Nephron (organoid): ENCODE results near the gene SPATA2L.

ENCODE experiments used
- H3K27ac Mint-ChIP-seq, 3 experiments: 2 replicates each; pipeline ENCODE4 v1.8.0; 2020; ENCODE audit warnings: mixed read lengths in 3 of 3, mild to moderate bottlenecking in 2 of 3, moderate library complexity in 1 of 3
- H3K27me3 Mint-ChIP-seq: 2 replicates; pipeline ENCODE4 v1.8.0; 2021; ENCODE audit warnings: low read depth, mild to moderate bottlenecking, moderate library complexity, mixed read lengths
- H3K36me3 Mint-ChIP-seq: 2 replicates; pipeline ENCODE4 v1.8.0; 2020; ENCODE audit warnings: low read depth, mixed read lengths
- H3K4me1 Mint-ChIP-seq: 2 replicates; pipeline ENCODE4 v1.8.0; 2020; ENCODE audit warnings: mixed read lengths
- H3K4me3 Mint-ChIP-seq, 3 experiments: 2 replicates each; pipeline ENCODE4 v1.8.0; 2020; ENCODE audit warnings: mild to moderate bottlenecking in 3 of 3, mixed read lengths in 3 of 3, moderate library complexity in 2 of 3
- H3K9me3 Mint-ChIP-seq: 2 replicates; pipeline ENCODE4 v1.8.0; 2020; ENCODE audit warnings: mixed read lengths
- CTCF ChIP-seq, 3 experiments: fragments of 200-600 bp; sonication (generic); IDR thresholded peaks; one replicate each; pipeline ENCODE4 v1.5.0; 2021; ENCODE audit warnings: antibody characterized with exemption in 3 of 3; ENCODE audit not compliant: unreplicated experiment in 3 of 3

The SPATA2L gene

GRCh38 chr16:89689142-89689541, 12.4 kb downstream of the SPATA2L start:
- H3K4me3 Mint-ChIP-seq, result no peak overlapping the region
- H3K27me3 Mint-ChIP-seq, result no peaks in the 10 kb centered on the region
- no peak for TF ChIP-seq CTCF (IDR thresholded peaks at IDR 0.05; ENCODE audit: unreplicated experiment in 3 of 3)
- H3K9me3 Mint-ChIP-seq, result peaks cover 9% of the 10 kb centered on the region
- H3K36me3 Mint-ChIP-seq, result peaks cover 44% of the 10 kb centered on the region
- H3K4me1 Mint-ChIP-seq, result peaks cover 7% of the 10 kb centered on the region
- no peak overlapping the region for H3K27ac Mint-ChIP-seq

DNA sequence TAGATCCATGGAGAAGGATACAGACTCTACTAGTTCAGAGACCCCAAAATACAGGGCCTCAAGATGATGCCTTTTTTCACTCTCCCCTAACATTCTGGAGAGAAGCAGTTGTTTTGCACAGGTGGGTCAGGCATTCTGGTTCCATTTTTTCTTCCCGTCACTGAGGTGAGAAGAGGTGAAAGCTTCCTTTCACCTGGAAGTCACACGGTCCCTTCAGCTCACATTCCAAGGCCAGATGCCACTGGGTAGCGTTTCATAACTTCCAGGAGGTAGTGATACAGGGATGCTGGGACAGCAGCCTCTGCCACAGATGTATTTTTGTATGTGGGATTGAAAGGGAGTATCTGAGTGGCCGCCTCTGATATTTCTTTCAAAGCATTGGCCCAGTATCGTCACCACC, 13.1 kb downstream of the SPATA2L start:
- no peaks in the 10 kb centered on the region for H3K27me3 Mint-ChIP-seq
- H3K9me3 Mint-ChIP-seq, result peaks cover 9% of the 10 kb centered on the region
- peaks cover 7% of the 10 kb centered on the region for H3K4me1 Mint-ChIP-seq
- peak overlapping the region; percentile 85 to 91 (median 91) for H3K4me3 Mint-ChIP-seq
- H3K27ac Mint-ChIP-seq, result peak overlapping the region in 2 of 3 experiments; percentile 46 to 57
- no peak for TF ChIP-seq CTCF (IDR thresholded peaks at IDR 0.05; ENCODE audit: unreplicated experiment in 3 of 3)
- H3K36me3 Mint-ChIP-seq, result peaks cover 47% of the 10 kb centered on the region

DNA sequence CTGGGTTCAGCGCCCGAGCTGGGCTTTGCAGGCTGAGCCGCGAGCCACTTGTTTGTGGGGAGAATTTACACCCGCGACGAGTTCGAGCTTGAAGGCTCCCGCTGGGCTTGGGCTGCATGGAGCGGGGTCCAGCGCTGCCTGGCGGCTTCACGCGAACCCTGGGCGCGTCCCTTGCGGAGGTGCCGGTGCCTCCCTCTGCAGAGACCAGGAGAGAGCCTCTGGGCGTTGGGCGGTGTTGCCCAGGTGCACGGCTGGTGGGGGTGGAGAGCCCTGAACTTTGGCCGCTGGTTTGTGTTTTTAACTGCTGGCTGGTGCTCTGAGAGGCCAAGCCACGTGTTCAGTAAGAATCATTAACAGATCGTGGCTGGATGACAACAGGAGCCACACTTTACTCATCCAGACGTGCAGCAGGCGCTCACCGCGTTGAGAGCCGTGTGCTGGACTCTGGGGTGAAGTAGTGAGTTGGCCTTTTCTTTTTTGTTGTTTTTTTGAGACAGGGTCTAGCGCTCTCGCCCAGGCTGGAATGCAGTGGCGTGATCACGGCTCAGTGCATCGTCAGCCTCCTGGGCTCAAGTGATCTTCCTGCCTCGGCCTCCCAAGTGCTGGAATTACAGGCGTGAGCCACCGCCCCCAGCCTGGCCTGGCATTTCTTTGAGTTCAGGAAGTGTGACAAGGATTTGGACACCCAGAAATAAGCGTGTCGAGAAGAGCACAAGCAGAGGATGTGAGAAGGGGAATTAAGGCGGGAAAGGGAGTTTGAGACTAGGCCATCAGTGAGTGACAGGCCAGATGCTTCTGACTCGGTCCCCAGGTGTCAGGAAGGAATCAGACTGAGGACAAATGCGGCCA, 14.2 kb downstream of the SPATA2L start:
- Mint-ChIP-seq H3K4me3 (peak overlapping the region; percentile 85 to 91 (median 91)), H3K9me3 (peaks cover 10% of the 10 kb centered on the region), H3K27me3 (no peaks in the 10 kb centered on the region), H3K36me3 (peaks cover 55% of the 10 kb centered on the region), H3K4me1 (peaks cover 7% of the 10 kb centered on the region), H3K27ac (peak overlapping the region; percentile 92 to 97 (median 95))
- TF ChIP-seq CTCF (IDR thresholded peaks at IDR 0.05; ENCODE audit: unreplicated experiment in 3 of 3), result no peak

DNA sequence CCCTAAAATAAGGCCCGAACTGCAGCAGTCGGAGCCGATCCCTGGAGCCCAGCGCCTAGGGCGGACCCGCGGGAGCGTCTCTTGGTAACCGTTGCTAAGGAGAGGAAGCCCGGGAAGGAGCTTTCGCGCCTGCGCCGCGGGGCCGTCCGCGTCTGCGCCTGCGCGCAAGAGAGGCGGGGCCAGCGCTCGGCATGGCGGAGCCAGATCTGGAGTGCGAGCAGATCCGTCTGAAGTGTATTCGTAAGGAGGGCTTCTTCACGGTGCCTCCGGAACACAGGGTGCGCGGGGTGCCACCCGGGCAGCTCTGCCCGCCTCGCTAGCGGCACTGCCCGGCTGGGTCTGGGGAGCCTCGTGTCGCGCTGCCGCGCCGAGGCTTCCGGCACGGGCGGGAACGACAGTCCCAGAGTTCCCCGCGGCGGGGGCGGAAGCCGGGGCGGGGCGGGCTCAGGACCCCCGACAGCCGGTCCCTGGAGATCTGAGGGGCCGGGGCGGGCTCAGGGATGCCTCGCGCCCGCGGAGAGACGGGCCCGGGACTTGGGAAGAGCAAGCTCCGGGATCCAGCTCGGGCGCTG, 14.9 kb downstream of the SPATA2L start, which contains the start of gene CDK10:
TSS of gene CDK10 (plus strand) at position 170 of the 572 bp plus-strand sequence. CDS start at position 192, 22 bp downstream.
- H3K4me3 Mint-ChIP-seq, result peak within 1 kb of the TSS; percentile 93 to 94 (median 94)
- H3K9me3 Mint-ChIP-seq, result peaks cover 16% of the 10 kb centered on the region
- no peak for TF ChIP-seq CTCF (IDR thresholded peaks at IDR 0.05; ENCODE audit: unreplicated experiment in 3 of 3)
- H3K27me3 Mint-ChIP-seq, result no peaks in the 10 kb centered on the region
- H3K27ac Mint-ChIP-seq, result peak within 1 kb of the TSS; percentile 92 to 97 (median 96)
- peaks cover 59% of the 10 kb centered on the region for H3K36me3 Mint-ChIP-seq
- peaks cover 7% of the 10 kb centered on the region for H3K4me1 Mint-ChIP-seq

DNA sequence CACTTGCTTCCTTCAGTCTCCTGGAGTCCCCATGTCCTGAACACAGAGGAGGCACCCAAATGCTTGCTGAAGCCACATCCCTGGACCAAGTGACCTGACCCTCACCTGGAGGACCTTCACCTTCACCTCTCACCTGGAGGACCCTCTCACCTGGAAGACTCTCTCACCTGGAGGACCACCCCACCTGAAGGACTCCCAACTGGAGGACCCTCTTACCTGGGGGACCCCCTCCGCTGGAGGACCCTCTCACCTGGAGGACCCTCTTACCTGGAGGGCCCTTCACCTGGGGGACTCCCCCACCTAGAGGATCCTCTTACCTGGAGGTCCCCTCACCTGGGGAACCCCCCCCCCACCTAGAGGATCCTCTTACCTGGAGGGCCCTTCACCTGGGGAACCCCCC, 15.6 kb downstream of the SPATA2L start:
- H3K36me3 Mint-ChIP-seq, result peaks cover 59% of the 10 kb centered on the region
- no peaks in the 10 kb centered on the region for H3K27me3 Mint-ChIP-seq
- TF ChIP-seq CTCF (IDR thresholded peaks at IDR 0.05; ENCODE audit: unreplicated experiment in 3 of 3), result no peak
- H3K4me3 Mint-ChIP-seq, result peak overlapping the region; percentile 60 to 76 (median 72)
- peaks cover 19% of the 10 kb centered on the region for H3K9me3 Mint-ChIP-seq
- no peak overlapping the region for H3K27ac Mint-ChIP-seq
- H3K4me1 Mint-ChIP-seq, result peaks cover 7% of the 10 kb centered on the region
